Coronary artery (tissue), 2 donors: ENCODE measurements around the gene GPATCH11.

Source experiments
- DNase-seq: peaks from one replicate; pipeline ENCODE4 v3.0.0-alpha.2; 2017; ENCODE audit warnings: low spot score
- H3K27ac ChIP-seq, 2 donors: fragments of 200-600 bp; sonication (generic); one replicate each; pipeline ENCODE4 v1.5.1; 2016 to 2019
- H3K4me3 ChIP-seq: fragments of 200-600 bp; sonication (generic); 2 replicates; pipeline ENCODE4 v1.5.1; 2016; ENCODE audit warnings: mild to moderate bottlenecking, moderate library complexity
- TF ChIP-seq, protein P1 (sequence below): fragments of 200-600 bp; sonication (generic); IDR thresholded peaks from one replicate; pipeline ENCODE4 v1.5.1; 2019; ENCODE audit warnings: antibody characterized with exemption

Gene GPATCH11

DNA sequence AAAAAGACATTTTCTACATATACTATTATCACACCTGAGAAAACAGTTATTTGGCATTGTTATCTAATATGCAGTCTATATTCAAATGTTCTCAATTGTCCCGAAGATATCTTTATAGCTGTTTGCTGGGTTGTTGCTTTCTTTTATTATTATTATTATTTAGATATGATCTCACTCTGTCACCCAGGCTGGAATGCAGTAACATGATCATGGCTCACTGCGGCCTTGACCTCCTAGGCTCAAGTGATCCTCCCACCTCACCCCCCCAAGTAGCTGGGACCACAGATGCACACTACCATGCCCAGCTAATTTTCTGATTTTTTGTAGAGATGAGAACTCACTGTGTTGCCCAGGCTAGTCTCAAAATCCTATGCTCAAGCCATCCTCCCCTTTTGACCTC lies 19.9 kb downstream of the GPATCH11 start:
- Histone ChIP-seq H3K4me3 (no peak overlapping the region), H3K27ac (peak overlapping the region in 1 of 2 donors; percentile 61)
- TF ChIP-seq, protein P1, sequence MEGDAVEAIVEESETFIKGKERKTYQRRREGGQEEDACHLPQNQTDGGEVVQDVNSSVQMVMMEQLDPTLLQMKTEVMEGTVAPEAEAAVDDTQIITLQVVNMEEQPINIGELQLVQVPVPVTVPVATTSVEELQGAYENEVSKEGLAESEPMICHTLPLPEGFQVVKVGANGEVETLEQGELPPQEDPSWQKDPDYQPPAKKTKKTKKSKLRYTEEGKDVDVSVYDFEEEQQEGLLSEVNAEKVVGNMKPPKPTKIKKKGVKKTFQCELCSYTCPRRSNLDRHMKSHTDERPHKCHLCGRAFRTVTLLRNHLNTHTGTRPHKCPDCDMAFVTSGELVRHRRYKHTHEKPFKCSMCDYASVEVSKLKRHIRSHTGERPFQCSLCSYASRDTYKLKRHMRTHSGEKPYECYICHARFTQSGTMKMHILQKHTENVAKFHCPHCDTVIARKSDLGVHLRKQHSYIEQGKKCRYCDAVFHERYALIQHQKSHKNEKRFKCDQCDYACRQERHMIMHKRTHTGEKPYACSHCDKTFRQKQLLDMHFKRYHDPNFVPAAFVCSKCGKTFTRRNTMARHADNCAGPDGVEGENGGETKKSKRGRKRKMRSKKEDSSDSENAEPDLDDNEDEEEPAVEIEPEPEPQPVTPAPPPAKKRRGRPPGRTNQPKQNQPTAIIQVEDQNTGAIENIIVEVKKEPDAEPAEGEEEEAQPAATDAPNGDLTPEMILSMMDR, result no peak
- no peak for DNase-seq

DNA sequence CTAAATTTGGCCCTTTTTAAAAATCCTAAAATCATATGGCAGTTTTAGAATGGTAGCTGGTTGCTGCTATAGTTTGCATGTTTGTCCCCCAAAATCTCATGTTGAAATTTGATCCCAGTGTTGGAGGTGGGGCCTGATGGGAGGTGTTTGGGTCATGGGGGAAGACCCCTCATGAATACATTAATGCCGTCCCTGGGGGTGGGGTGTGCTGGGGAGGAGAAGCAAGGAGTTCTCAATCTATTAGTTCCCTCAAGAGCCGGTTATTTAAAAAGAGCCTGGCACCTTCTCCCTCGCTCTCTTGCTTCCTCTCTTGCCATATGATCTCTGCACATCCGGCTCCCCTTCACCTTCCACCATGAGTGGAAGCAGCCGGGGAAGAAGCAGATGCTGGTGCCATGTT lies 20.8 kb downstream of the GPATCH11 start:
- TF ChIP-seq, protein P1, result no peak

DNA sequence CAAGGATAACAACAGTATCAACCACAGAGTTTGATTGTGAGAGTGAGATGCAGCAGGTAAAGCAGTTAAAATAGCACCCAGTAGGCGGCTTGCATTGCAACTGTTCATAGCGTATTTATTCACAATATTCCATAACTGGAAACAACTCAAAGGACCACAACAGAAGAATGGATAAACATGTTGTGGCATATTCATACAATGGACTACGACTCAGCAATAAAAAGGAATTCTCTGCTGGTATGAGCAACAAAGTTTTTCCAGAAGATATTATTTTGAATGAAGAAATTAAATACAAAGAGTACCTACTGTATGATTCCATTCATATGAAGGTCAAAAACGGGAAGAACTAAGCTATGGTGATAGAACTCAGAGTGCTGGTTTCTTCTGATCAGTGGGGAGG lies 25.2 kb downstream of the GPATCH11 start:
- TF ChIP-seq, protein P1, result no peak
- no peak overlapping the region for H3K4me3 ChIP-seq
- H3K27ac ChIP-seq, result no peak overlapping the region
- no peak for DNase-seq

More for the DNA sequence above, 20.8 kb downstream of the GPATCH11 start:
- Histone ChIP-seq H3K4me3 (no peak overlapping the region), H3K27ac (no peak overlapping the region)
- no peak for DNase-seq

DNA sequence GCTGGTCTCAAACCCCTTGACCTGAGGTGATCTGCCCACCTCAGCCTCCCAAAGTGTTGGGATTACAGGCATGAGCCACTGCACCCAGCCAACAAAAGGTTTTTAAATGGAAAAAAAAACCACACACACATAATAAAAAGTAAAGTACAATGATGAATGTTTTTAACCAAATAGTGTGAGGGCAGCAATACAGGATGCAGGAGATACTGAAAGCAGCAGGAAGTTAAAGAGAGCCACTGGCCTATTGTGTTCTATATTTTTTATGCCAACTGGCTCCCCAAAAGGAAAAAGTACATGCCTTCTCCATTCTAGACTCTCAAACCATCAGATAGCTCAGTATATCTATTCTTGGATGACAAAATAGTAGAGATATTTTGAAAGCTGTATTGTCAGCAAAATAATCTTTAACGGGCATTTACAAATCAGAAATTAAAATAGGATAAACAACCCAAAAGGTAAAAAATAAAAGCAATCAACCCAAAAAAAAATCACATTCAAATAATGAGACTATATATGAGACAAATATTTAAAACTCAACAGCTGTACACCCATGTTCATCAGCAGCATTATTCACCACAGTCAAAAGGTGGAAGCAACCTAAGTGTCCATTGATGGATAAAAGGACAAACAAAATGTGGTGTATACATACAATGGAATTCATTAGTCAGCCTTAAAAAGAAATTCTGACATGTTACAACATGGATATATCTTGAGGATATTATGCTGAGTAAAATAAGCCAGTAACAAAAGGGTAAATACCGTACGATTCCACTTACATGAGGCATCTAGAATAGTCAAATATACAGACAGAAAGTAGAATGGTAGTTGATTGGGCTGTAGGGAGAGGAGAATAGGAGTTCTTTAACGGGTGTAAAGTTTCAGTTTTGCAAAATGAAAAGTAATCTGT lies 26.2 kb downstream of the GPATCH11 start:
- no peak for DNase-seq
- Histone ChIP-seq H3K4me3 (no peak overlapping the region), H3K27ac (no peak overlapping the region)
- TF ChIP-seq, protein P1, result no peak

DNA sequence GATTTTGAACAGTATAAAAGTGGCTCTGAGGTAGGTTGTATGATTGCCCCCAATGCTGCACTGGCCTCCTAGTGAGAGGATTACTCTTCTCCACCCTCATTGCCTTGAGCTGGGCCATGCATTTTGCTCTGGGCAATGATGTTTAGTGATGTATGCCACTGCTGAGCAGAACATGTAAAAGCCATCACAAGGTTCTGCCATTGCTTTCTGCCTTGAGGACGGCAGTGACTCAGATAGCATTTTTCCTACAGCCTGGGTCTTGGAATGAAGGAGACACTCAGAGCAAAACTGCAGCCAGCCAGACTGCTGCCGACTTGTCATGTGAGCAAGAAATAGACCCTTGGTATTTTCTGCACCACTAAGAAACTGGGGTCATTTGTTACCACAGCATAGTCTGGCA lies 27.6 kb downstream of the GPATCH11 start:
- H3K4me3 ChIP-seq, result no peak overlapping the region
- TF ChIP-seq, protein P1, result no peak
- DNase-seq, result no peak
- H3K27ac ChIP-seq, result no peak overlapping the region

DNA sequence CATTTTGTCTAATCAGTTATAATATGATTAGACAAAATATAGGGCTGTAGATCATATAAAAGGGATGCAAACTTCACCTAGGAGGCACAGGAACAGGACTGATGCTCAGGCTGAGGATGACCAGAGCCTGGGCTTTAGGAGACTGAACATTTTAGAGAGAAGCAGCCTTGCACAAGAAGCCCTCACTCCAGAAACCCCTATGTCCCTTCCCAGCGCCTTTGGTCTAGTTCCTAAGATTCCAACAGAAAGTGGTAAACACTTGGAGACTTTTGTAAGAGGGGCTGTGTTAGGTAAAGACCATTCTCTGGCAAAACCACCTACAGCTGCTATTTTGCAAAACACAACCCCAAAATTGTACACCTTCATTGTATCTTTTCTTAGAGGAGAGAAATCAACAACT lies 33.2 kb downstream of the GPATCH11 start:
- Histone ChIP-seq H3K4me3 (no peak overlapping the region), H3K27ac (no peak overlapping the region)
- no peak for DNase-seq
- TF ChIP-seq, protein P1, result no peak

DNA sequence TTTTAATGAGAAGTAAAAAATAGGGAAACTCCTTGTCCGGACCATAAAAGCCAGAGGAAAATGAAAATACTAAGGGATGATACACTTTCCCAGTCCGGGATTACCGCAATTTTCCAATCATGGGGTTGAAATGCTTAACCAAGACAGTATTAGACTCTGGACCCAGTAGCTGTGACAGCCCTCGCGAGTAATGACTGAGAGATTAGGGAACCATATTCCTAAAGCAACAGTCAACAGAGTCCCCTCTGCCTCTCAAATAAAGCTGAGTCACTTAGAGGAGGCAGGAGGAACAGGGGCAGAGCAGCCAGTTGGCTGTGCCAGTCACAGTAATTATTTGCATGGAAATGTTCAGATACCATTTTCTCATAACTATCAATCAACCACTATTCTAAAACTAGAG lies 34.8 kb downstream of the GPATCH11 start:
- H3K4me3 ChIP-seq, result no peak overlapping the region
- DNase-seq, result no peak
- no peak overlapping the region for H3K27ac ChIP-seq
- TF ChIP-seq, protein P1, result no peak
